Peyer's patch (tissue), 4 donors: Measurements from ENCODE around the gene WDTC1. TPM values are rescaled to one million over a fixed set of nuclear protein-coding genes. Genes with fewer than 3 reads are reported as not detected.

Experiments used
- DNase-seq, 3 donors: peaks; one replicate each; pipeline ENCODE4 v3.0.0-alpha.2; 2017 to 2019
- H3K27ac ChIP-seq, 4 donors: fragments of 200-600 bp; sonication (generic); one replicate each; pipeline ENCODE4 v1.5.1; 2016 to 2019
- H3K27me3 ChIP-seq, 2 donors: fragments of 200-600 bp; sonication (generic); one replicate each; pipeline ENCODE4 v1.5.1; 2019
- H3K36me3 ChIP-seq, 3 donors: fragments of 200-600 bp; sonication (generic); one replicate each; pipeline ENCODE4 v1.5.1; 2016 to 2019
- H3K4me1 ChIP-seq, 4 donors: fragments of 200-600 bp; sonication (generic); one replicate each; pipeline ENCODE4 v1.5.1; 2016 to 2019
- H3K4me3 ChIP-seq, 4 donors: fragments of 200-600 bp; sonication (generic); 1 replicate in 3 of 4; 2 replicates in 1 of 4; pipeline ENCODE4 v1.5.1; 2016 to 2019; ENCODE audit warnings: mild to moderate bottlenecking in 1 of 4
- H3K9me3 ChIP-seq, 4 donors: fragments of 200-600 bp; sonication (generic); one replicate each; pipeline ENCODE4 v1.5.1; 2016 to 2019; ENCODE audit warnings: mild to moderate bottlenecking in 1 of 4
- POLR2A ChIP-seq, 2 donors: fragments of 450-650 bp; IDR thresholded peaks; one replicate each; pipeline ENCODE4 v1.5.1; 2017; ENCODE audit warnings: antibody characterized with exemption in 2 of 2, mild to moderate bottlenecking in 2 of 2, moderate library complexity in 2 of 2
- total RNA-seq, 4 donors: library from RNA; depleted of rRNA; stranded (reverse); fragments of >200 nt; gene quantifications; one replicate each; pipeline ENCODE4 v1.1.0, GENCODE V29; 2016
- TF ChIP-seq, protein P1 (sequence below), 6 experiments: fragments of 450-650 bp in 4 of 6; fragments of 200-600 bp in 2 of 6; sonication (generic) in 1 of 6; IDR thresholded peaks; one replicate each; pipeline ENCODE4 v1.5.1; 2017 to 2019; ENCODE audit warnings: antibody characterized with exemption in 6 of 6, mild to moderate bottlenecking in 3 of 6, moderate library complexity in 1 of 6

WDTC1 gene
- total RNA-seq, 4 donors from 2014 or later = 30.5 to 53.3 (median 40.7) TPM

DNA sequence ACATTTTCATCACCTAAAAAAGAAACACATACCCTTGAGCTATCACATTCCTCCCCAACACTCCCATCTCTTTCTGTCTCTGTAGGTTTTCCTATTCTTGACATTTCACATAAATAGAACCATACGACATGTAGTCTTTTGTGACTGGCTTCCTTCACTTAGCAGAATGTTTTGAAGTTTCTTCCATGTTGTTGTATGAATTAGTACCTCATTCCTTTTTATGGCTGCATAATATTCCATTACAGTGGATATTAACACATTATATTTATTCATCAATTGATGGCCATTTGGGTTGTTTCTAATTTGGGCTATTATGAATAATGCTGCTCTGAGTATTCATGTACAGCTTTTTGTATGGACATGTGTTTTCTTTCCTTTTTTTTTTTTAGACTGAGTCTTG is 11.8 kb downstream of the WDTC1 start:
- H3K36me3 ChIP-seq = no peaks in the 10 kb centered on the region
- H3K27me3 ChIP-seq = no peaks in the 10 kb centered on the region
- no peak overlapping the region for H3K4me3 ChIP-seq
- TF ChIP-seq POLR2A (IDR thresholded peaks at IDR 0.05) = no peak
- TF ChIP-seq, protein P1, sequence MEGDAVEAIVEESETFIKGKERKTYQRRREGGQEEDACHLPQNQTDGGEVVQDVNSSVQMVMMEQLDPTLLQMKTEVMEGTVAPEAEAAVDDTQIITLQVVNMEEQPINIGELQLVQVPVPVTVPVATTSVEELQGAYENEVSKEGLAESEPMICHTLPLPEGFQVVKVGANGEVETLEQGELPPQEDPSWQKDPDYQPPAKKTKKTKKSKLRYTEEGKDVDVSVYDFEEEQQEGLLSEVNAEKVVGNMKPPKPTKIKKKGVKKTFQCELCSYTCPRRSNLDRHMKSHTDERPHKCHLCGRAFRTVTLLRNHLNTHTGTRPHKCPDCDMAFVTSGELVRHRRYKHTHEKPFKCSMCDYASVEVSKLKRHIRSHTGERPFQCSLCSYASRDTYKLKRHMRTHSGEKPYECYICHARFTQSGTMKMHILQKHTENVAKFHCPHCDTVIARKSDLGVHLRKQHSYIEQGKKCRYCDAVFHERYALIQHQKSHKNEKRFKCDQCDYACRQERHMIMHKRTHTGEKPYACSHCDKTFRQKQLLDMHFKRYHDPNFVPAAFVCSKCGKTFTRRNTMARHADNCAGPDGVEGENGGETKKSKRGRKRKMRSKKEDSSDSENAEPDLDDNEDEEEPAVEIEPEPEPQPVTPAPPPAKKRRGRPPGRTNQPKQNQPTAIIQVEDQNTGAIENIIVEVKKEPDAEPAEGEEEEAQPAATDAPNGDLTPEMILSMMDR (IDR thresholded peaks at IDR 0.05) = no peak
- H3K4me1 ChIP-seq = no peaks in the 10 kb centered on the region
- no peaks in the 10 kb centered on the region for H3K9me3 ChIP-seq
- no peak for DNase-seq
- H3K27ac ChIP-seq = no peak overlapping the region

DNA sequence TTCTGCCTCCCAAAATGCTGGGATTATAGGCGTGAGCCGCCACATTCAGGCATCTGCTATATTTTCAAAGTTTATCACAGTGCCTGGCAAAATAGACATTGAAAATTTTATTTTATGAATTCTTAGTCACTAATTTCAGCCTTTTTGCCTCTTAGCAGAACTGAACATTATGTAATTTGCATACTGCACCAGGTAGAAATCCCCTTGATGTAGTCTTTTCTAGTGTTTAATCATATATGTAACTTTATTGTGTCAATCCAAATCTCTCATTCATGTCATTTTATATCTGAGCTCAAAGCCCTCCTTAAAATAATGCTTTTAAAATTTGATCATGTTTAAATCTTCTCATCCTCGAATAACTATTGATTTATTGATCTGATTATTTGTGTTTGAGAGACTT is 19.2 kb downstream of the WDTC1 start:
- no peak for DNase-seq

DNA sequence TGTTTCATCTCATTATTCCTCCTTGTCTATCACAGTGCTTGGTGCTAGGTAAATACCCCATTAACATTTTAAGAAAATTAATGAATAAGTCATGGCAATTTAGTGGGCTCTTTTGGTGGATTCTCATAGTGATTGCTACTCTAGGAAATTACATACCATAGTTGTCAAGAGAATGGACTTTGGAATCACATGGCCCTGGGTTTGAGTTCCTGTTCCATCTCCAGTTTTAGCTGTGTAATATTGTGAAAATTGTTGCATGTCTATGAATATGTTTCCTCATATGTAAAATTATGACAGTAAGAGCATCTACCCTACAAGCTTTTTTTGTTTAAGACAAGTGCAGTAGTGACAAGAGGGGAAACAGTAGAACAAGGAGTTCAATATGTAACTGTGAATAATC is 20.7 kb downstream of the WDTC1 start:
- Histone ChIP-seq H3K27me3 (no peaks in the 10 kb centered on the region), H3K27ac (no peak overlapping the region), H3K9me3 (no peaks in the 10 kb centered on the region), H3K36me3 (no peaks in the 10 kb centered on the region), H3K4me1 (peaks cover 0 to 11% (median 0%) of the 10 kb centered on the region in 4 donors), H3K4me3 (no peak overlapping the region)
- TF ChIP-seq, protein P1 (IDR thresholded peaks at IDR 0.05) = no peak
- TF ChIP-seq POLR2A (IDR thresholded peaks at IDR 0.05) = no peak
- no peak for DNase-seq

More for the DNA sequence above, 19.2 kb downstream of the WDTC1 start:
- Histone ChIP-seq H3K9me3 (no peaks in the 10 kb centered on the region), H3K27ac (peak overlapping the region in 1 of 4 donors; percentile 62), H3K4me3 (no peak overlapping the region), H3K27me3 (no peaks in the 10 kb centered on the region), H3K4me1 (peaks cover 0 to 11% (median 0%) of the 10 kb centered on the region in 4 donors), H3K36me3 (no peaks in the 10 kb centered on the region)
- no peak for TF ChIP-seq POLR2A (IDR thresholded peaks at IDR 0.05)
- TF ChIP-seq, protein P1 (IDR thresholded peaks at IDR 0.05) = no peak

DNA sequence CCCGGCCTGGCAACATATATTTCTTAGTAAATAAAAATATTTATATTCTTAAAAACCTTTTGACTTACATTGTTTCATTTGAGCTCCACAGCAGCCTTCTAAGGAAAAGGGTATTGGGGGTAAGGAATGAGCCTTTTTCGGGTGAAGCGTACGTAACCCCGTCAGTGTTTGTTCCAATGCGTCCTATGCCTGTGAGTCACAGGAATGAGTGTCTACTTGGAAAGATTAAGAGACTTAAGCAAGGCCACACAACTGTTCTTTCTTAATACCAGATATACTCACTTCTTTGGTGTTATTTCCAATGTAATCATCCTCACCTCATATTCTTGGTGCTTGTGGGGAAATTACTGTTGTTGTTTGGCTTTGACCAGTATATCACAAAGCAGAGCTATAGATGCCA is 22.7 kb downstream of the WDTC1 start:
- no peak overlapping the region for H3K4me3 ChIP-seq
- no peaks in the 10 kb centered on the region for H3K27me3 ChIP-seq
- H3K27ac ChIP-seq = no peak overlapping the region
- peaks cover 0 to 11% (median 0%) of the 10 kb centered on the region in 4 donors for H3K4me1 ChIP-seq
- H3K36me3 ChIP-seq = no peaks in the 10 kb centered on the region
- no peak for TF ChIP-seq POLR2A (IDR thresholded peaks at IDR 0.05)
- TF ChIP-seq, protein P1 (IDR thresholded peaks at IDR 0.05) = no peak
- no peaks in the 10 kb centered on the region for H3K9me3 ChIP-seq
- no peak for DNase-seq

DNA sequence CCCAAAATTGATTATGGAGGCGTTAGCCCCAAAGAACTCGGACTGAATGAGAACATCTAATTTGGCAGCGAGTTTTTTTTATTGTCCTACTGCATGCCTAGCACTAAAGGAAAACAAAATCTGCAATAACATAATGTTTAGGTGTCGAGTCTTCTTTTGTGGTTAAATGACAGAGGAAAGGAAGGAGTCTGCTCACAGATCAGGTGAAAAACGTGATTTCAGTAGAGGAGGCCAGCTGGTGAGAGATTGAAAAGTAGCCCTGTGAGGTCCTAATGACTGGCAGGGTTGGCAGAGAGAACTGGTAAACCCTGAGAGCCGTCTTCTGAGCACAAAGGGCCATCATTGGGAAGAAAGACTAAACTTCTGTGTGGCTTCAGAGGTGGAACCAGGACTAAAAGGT is 24.2 kb downstream of the WDTC1 start:
- DNase-seq = no peak
- peaks cover 0 to 8% (median 0%) of the 10 kb centered on the region in 4 donors for H3K4me1 ChIP-seq
- H3K36me3 ChIP-seq = peaks cover 0 to 8% (median 0%) of the 10 kb centered on the region in 3 donors
- H3K9me3 ChIP-seq = no peaks in the 10 kb centered on the region
- no peak overlapping the region for H3K27ac ChIP-seq
- TF ChIP-seq, protein P1 (IDR thresholded peaks at IDR 0.05) = no peak
- TF ChIP-seq POLR2A (IDR thresholded peaks at IDR 0.05) = no peak
- no peak overlapping the region for H3K4me3 ChIP-seq
- no peaks in the 10 kb centered on the region for H3K27me3 ChIP-seq

DNA sequence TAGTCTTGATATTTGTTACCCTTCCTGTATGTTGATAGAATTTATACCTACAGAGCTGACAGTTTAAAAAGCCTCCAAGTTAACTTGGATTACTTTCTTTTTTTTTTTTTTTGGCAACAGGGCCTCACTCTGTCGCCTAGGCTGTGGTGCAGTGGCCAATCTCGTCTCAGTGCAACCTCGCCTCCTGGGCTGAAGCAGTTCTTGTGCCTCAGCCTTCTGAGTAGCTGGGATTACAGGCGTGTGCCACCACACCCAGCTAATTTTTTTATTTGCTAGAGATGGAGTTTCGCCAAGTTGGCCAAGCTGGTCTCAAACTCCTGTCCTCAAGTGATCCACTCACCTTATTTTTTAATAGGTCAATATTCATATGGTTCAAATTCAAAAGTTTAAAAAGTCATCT is 32.7 kb downstream of the WDTC1 start:
- TF ChIP-seq, protein P1 (IDR thresholded peaks at IDR 0.05) = no peak
- no peak for TF ChIP-seq POLR2A (IDR thresholded peaks at IDR 0.05)
- Histone ChIP-seq H3K4me1 (no peaks in the 10 kb centered on the region), H3K27ac (no peak overlapping the region), H3K27me3 (no peaks in the 10 kb centered on the region), H3K4me3 (no peak overlapping the region), H3K36me3 (peaks cover 0 to 31% (median 0%) of the 10 kb centered on the region in 3 donors), H3K9me3 (no peaks in the 10 kb centered on the region)
- no peak for DNase-seq
